OCI-LY7 (cell line): ENCODE measurements around the gene TREML1.

ENCODE experiments used
- CTCF ChIP-seq: fragments of 200-600 bp; sonication (generic); conservative IDR thresholded peaks from 2 replicates; pipeline ENCODE4 v1.5.1; 2014; ENCODE audit warnings: mild to moderate bottlenecking, antibody characterized with exemption, low read length, moderate library complexity, mixed read lengths
- EZH2phosphoT487 ChIP-seq: fragments of 200-600 bp; sonication (generic); IDR thresholded peaks from 2 replicates; pipeline ENCODE4 v1.6.1; 2018; ENCODE audit warnings: low read depth, borderline replicate concordance, mild to moderate bottlenecking, mixed run types, antibody characterized with exemption, low read length, moderate library complexity, mixed read lengths

GRCh38 chr6:41100871-41101287 is 53.3 kb downstream of the TREML1 start:
- TF ChIP-seq CTCF (no peak), EZH2phosphoT487 (no peak)
